ENCODE measurements around the gene GABBR2.

DNA sequence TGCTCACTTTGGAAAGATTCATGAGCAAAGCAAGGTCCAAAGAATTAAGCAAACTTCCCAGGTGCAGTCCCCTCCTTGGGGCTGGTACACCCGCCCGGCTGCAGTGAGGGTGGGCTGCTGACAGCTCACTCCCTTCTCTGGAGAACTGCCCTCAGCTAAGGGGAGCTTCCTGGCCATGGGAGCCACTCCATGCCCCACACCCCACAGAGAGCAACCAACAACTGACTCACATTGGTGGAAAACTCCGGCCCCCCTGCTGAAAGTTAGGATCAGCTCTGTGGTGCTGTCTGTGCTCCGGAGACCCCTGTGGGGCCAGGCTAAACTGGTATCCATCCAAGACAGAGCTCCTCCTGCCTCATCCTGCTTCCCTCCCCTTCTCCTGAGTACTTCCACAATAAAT is 223.0 kb downstream of the GABBR2 start:
- TF ChIP-seq KAT7 (CRISPR knock-in tag; IDR thresholded peaks at IDR 0.05; ENCODE audit: borderline replicate concordance): no peak
- TF ChIP-seq ZNF79 (CRISPR knock-in tag; IDR thresholded peaks at IDR 0.05; ENCODE audit: low read depth): no peak
- TF ChIP-seq, protein P1, sequence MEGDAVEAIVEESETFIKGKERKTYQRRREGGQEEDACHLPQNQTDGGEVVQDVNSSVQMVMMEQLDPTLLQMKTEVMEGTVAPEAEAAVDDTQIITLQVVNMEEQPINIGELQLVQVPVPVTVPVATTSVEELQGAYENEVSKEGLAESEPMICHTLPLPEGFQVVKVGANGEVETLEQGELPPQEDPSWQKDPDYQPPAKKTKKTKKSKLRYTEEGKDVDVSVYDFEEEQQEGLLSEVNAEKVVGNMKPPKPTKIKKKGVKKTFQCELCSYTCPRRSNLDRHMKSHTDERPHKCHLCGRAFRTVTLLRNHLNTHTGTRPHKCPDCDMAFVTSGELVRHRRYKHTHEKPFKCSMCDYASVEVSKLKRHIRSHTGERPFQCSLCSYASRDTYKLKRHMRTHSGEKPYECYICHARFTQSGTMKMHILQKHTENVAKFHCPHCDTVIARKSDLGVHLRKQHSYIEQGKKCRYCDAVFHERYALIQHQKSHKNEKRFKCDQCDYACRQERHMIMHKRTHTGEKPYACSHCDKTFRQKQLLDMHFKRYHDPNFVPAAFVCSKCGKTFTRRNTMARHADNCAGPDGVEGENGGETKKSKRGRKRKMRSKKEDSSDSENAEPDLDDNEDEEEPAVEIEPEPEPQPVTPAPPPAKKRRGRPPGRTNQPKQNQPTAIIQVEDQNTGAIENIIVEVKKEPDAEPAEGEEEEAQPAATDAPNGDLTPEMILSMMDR (IDR thresholded peaks at IDR 0.05 in 2 of 3, conservative IDR thresholded peaks at IDR 0.05 in 1 of 3; ENCODE audit: insufficient read depth in 2 of 3, low read depth in 1 of 3, low read length in 3 of 3): no peak
- TF ChIP-seq USF1 (CRISPR knock-in tag; IDR thresholded peaks at IDR 0.05): no peak
- no peak for TF ChIP-seq FOXA1 (IDR thresholded peaks at IDR 0.05; ENCODE audit: borderline replicate concordance)
- TF ChIP-seq ELF1 (tag; IDR thresholded peaks at IDR 0.05): no peak
- no peak for TF ChIP-seq RBM22 (IDR thresholded peaks at IDR 0.05; ENCODE audit: low read depth, low read length, poor library complexity, severe bottlenecking)
- no peak for TF ChIP-seq ZNF41 (CRISPR knock-in tag; conservative IDR thresholded peaks at IDR 0.05)
- TF ChIP-seq SIX5 (IDR thresholded peaks at IDR 0.05; ENCODE audit: borderline replicate concordance in 1 of 2, insufficient read depth in 1 of 2, low read depth in 1 of 2, low read length in 2 of 2): no peak

All from K562 (cell line).